ENCODE measurements around the gene FOXQ1. TPM values are rescaled to one million over a fixed set of nuclear protein-coding genes. Genes with fewer than 3 reads are reported as not detected.
A peak's percentile ranks its signal among the peaks of the same experiment; 100 is the strongest.

FOXQ1 gene
- total RNA-seq, 1 donor from 2014 or later, result 0.39 TPM

- peaks cover 28% of the 10 kb centered on the region for H3K4me1 Mint-ChIP-seq (ENCODE audit: low read depth, unreplicated experiment)
- H3K9me3 ChIP-seq (ENCODE audit: insufficient read depth, low read depth, low read length), result no peaks in the 10 kb centered on the region
- no peaks in the 10 kb centered on the region for H3K9me3 Mint-ChIP-seq (ENCODE audit: unreplicated experiment)
- H3K4me2 ChIP-seq (ENCODE audit: low read length), result peak overlapping the region; percentile 75
- no peaks in the 10 kb centered on the region for H3K36me3 Mint-ChIP-seq (ENCODE audit: low read depth, unreplicated experiment)
- no peak for TF ChIP-seq CTCF (IDR thresholded peaks at IDR 0.05; ENCODE audit: insufficient read depth, low read depth, low read length)
- no peak for TF ChIP-seq EZH2 (IDR thresholded peaks at IDR 0.05; ENCODE audit: insufficient read depth, low read length)
- no peaks in the 10 kb centered on the region for H3K36me3 ChIP-seq (ENCODE audit: insufficient read depth, low read length)
- H3K27me3 ChIP-seq (ENCODE audit: insufficient read depth, low read length), result peaks cover 3% of the 10 kb centered on the region
- no peaks in the 10 kb centered on the region for H4K20me1 ChIP-seq (ENCODE audit: insufficient read depth, low read length)
- no peak overlapping the region for H3K9ac ChIP-seq (ENCODE audit: low read length)
- no peaks in the 10 kb centered on the region for H3K79me2 ChIP-seq (ENCODE audit: insufficient read depth, low read length)
- H3K27ac ChIP-seq (ENCODE audit: low read depth, low read length), result peak overlapping the region; percentile 24
- peaks cover 12% of the 10 kb centered on the region for H3K27me3 Mint-ChIP-seq (ENCODE audit: low read depth, unreplicated experiment)
- H3K4me1 ChIP-seq (ENCODE audit: insufficient read depth, low read length), result peaks cover 21% of the 10 kb centered on the region
- H3K4me3 Mint-ChIP-seq (ENCODE audit: unreplicated experiment), result no peak overlapping the region
- peak overlapping the region; percentile 93 for H3K27ac Mint-ChIP-seq (ENCODE audit: unreplicated experiment)
- no peak overlapping the region for H3K4me3 ChIP-seq (ENCODE audit: insufficient read depth, low read depth, low read length)
- H2AFZ ChIP-seq (ENCODE audit: low read depth, low read length), result peak overlapping the region; percentile 59
- DNase-seq (ENCODE audit: low read depth), result no peak
- no peak for FAIRE-seq
Measured at GRCh38 chr6:1285556-1285955, 26.3 kb upstream of the FOXQ1 start.

- no peaks in the 10 kb centered on the region for H3K9me3 Mint-ChIP-seq (ENCODE audit: unreplicated experiment)
- peaks cover 28% of the 10 kb centered on the region for H3K4me1 Mint-ChIP-seq (ENCODE audit: low read depth, unreplicated experiment)
- Histone ChIP-seq H3K79me2 (ENCODE audit: insufficient read depth, low read length) (no peaks in the 10 kb centered on the region), H3K4me2 (ENCODE audit: low read length) (peak overlapping the region; percentile 75), H3K9me3 (ENCODE audit: insufficient read depth, low read depth, low read length) (no peaks in the 10 kb centered on the region), H2AFZ (ENCODE audit: low read depth, low read length) (peak overlapping the region; percentile 59), H3K4me1 (ENCODE audit: insufficient read depth, low read length) (peaks cover 21% of the 10 kb centered on the region), H3K4me3 (ENCODE audit: insufficient read depth, low read depth, low read length) (no peak overlapping the region), H3K36me3 (ENCODE audit: insufficient read depth, low read length) (no peaks in the 10 kb centered on the region), H3K9ac (ENCODE audit: low read length) (peak overlapping the region; percentile 53), H3K27ac (ENCODE audit: low read depth, low read length) (peak overlapping the region; percentile 70), H4K20me1 (ENCODE audit: insufficient read depth, low read length) (no peaks in the 10 kb centered on the region), H3K27me3 (ENCODE audit: insufficient read depth, low read length) (no peaks in the 10 kb centered on the region)
- FAIRE-seq (peak; percentile 88), DNase-seq (ENCODE audit: low read depth) (peak; percentile 68)
- peaks cover 9% of the 10 kb centered on the region for H3K27me3 Mint-ChIP-seq (ENCODE audit: low read depth, unreplicated experiment)
- no peak overlapping the region for H3K4me3 Mint-ChIP-seq (ENCODE audit: unreplicated experiment)
- TF ChIP-seq EZH2 (IDR thresholded peaks at IDR 0.05; ENCODE audit: insufficient read depth, low read length) (no peak), CTCF (IDR thresholded peaks at IDR 0.05; ENCODE audit: insufficient read depth, low read depth, low read length) (no peak)
- no peaks in the 10 kb centered on the region for H3K36me3 Mint-ChIP-seq (ENCODE audit: low read depth, unreplicated experiment)
- peak overlapping the region; percentile 93 for H3K27ac Mint-ChIP-seq (ENCODE audit: unreplicated experiment)
Measured at GRCh38 chr6:1285956-1286355, 25.9 kb upstream of the FOXQ1 start.

GRCh38 chr6:1287103-1287591 lies 24.8 kb upstream of the FOXQ1 start:
- Histone ChIP-seq H3K27me3 (ENCODE audit: insufficient read depth, low read length) (no peaks in the 10 kb centered on the region), H3K4me2 (ENCODE audit: low read length) (peak overlapping the region; percentile 29), H3K4me1 (ENCODE audit: insufficient read depth, low read length) (peaks cover 21% of the 10 kb centered on the region), H3K79me2 (ENCODE audit: insufficient read depth, low read length) (no peaks in the 10 kb centered on the region), H4K20me1 (ENCODE audit: insufficient read depth, low read length) (no peaks in the 10 kb centered on the region), H3K4me3 (ENCODE audit: insufficient read depth, low read depth, low read length) (no peak overlapping the region), H2AFZ (ENCODE audit: low read depth, low read length) (peak overlapping the region; percentile 19), H3K27ac (ENCODE audit: low read depth, low read length) (peak overlapping the region; percentile 70), H3K9me3 (ENCODE audit: insufficient read depth, low read depth, low read length) (no peaks in the 10 kb centered on the region), H3K9ac (ENCODE audit: low read length) (no peak overlapping the region), H3K36me3 (ENCODE audit: insufficient read depth, low read length) (no peaks in the 10 kb centered on the region)
- H3K27ac Mint-ChIP-seq (ENCODE audit: unreplicated experiment), result peak overlapping the region; percentile 93
- TF ChIP-seq CTCF (IDR thresholded peaks at IDR 0.05; ENCODE audit: insufficient read depth, low read depth, low read length) (no peak), EZH2 (IDR thresholded peaks at IDR 0.05; ENCODE audit: insufficient read depth, low read length) (no peak)
- peaks cover 28% of the 10 kb centered on the region for H3K4me1 Mint-ChIP-seq (ENCODE audit: low read depth, unreplicated experiment)
- no peaks in the 10 kb centered on the region for H3K36me3 Mint-ChIP-seq (ENCODE audit: low read depth, unreplicated experiment)
- DNase-seq (ENCODE audit: low read depth) (peak; percentile 70), FAIRE-seq (peak; percentile 78)
- no peak overlapping the region for H3K4me3 Mint-ChIP-seq (ENCODE audit: unreplicated experiment)
- peaks cover 4% of the 10 kb centered on the region for H3K27me3 Mint-ChIP-seq (ENCODE audit: low read depth, unreplicated experiment)
- H3K9me3 Mint-ChIP-seq (ENCODE audit: unreplicated experiment), result no peaks in the 10 kb centered on the region
